SK-N-SH treated with all-trans-retinoic acid at 6 μM for 48 hours (cell line): Measurements from ENCODE around the gene PRF1.

Source experiments
- TSHZ2 ChIP-seq: fragments of 250-450 bp; sonication (Bioruptor Pico); IDR thresholded peaks from 2 replicates; pipeline ENCODE4 v1.5.0; 2020; ENCODE audit warnings: mild to moderate bottlenecking, moderate library complexity
- ZFP30 ChIP-seq: fragments of 450-650 bp; formaldehyde crosslinking; IDR thresholded peaks from 2 replicates; pipeline ENCODE4 v1.5.0; 2022; ENCODE audit warnings: mild to moderate bottlenecking, moderate library complexity
- TF ChIP-seq, protein P1 (sequence below): fragments of 250-450 bp; sonication (Bioruptor Pico); IDR thresholded peaks from 2 replicates; pipeline ENCODE4 v1.8.0; 2020; ENCODE audit warnings: mild to moderate bottlenecking, moderate library complexity, borderline replicate concordance

DNA sequence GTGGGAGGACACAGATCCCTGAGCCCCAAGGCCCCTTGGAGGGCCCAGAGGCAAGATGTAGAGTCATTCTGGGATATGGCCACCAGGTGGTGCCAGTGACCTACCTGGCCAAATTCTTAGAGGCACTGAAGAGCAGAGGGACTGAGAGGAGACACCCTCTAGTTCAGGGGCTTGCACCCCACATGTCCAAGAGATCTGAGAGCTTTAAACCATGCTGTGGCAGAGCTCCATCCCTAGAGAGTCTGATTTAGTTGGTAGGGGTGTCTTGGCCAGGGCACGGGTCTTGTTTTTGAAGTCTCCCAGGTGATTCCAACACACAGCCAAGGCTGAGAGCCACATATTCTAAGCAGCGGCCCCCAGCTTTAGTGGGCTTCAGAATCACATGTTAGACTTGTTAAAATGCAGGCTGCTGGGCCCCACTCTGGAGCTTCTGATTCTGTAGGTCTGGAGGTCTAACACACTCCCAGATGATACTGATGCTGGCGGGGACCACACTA lies 52.5 kb downstream of the PRF1 start:
- TF ChIP-seq ZFP30 (CRISPR knock-in tag) (no peak), TSHZ2 (CRISPR knock-in tag) (no peak)
- TF ChIP-seq, protein P1, sequence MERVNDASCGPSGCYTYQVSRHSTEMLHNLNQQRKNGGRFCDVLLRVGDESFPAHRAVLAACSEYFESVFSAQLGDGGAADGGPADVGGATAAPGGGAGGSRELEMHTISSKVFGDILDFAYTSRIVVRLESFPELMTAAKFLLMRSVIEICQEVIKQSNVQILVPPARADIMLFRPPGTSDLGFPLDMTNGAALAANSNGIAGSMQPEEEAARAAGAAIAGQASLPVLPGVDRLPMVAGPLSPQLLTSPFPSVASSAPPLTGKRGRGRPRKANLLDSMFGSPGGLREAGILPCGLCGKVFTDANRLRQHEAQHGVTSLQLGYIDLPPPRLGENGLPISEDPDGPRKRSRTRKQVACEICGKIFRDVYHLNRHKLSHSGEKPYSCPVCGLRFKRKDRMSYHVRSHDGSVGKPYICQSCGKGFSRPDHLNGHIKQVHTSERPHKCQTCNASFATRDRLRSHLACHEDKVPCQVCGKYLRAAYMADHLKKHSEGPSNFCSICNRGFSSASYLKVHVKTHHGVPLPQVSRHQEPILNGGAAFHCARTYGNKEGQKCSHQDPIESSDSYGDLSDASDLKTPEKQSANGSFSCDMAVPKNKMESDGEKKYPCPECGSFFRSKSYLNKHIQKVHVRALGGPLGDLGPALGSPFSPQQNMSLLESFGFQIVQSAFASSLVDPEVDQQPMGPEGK (CRISPR knock-in tag): no peak
